DND-41 (cell line): ENCODE measurements around the gene RUNX3.

Experiments
- ATAC-seq: fragments of 200-7000 bp; cut with Tn5 transposase; 3 replicates; pipeline ENCODE4 v1.9.1; 2021; ENCODE audit warnings: low read depth; ENCODE audit not compliant: insufficient read depth
- DNase-seq: peaks from one replicate; pipeline ENCODE4 v3.0.0-alpha.2; 2020
- H2AFZ ChIP-seq: 2 replicates; pipeline ENCODE4 v1.6.0; 2012; ENCODE audit warnings: low read depth, low read length
- H3K27ac ChIP-seq: 2 replicates; pipeline ENCODE4 v1.5.1; 2012; ENCODE audit warnings: low read length, inconsistent platforms
- H3K27me3 ChIP-seq: fragments of 200-600 bp; sonication (generic); 2 replicates; pipeline ENCODE4 v1.6.0; 2012; ENCODE audit warnings: low read length, mild to moderate bottlenecking, inconsistent platforms; ENCODE audit not compliant: insufficient read depth, poor library complexity
- H3K36me3 ChIP-seq: 2 replicates; pipeline ENCODE4 v1.5.1; 2012; ENCODE audit warnings: low read length, inconsistent platforms; ENCODE audit not compliant: insufficient read depth
- H3K4me1 ChIP-seq: 2 replicates; pipeline ENCODE4 v1.5.1; 2012; ENCODE audit warnings: mild to moderate bottlenecking, low read length; ENCODE audit not compliant: insufficient read depth
- H3K4me2 ChIP-seq: 2 replicates; pipeline ENCODE4 v1.6.0; 2012; ENCODE audit warnings: mild to moderate bottlenecking, moderate library complexity, low read length, inconsistent platforms; ENCODE audit not compliant: insufficient read depth
- H3K4me3 ChIP-seq, 2 experiments: fragments of 200-600 bp in 1 of 2; shearing (Covaris generic) in 1 of 2; 2 replicates each; pipeline ENCODE4 v1.5.1; 2012 to 2016; ENCODE audit warnings: inconsistent platforms in 2 of 2, low read length in 2 of 2, mild to moderate bottlenecking in 2 of 2, low read depth in 1 of 2, moderate library complexity in 1 of 2
- H3K79me2 ChIP-seq: 2 replicates; pipeline ENCODE4 v1.6.0; 2012; ENCODE audit warnings: low read length, inconsistent platforms; ENCODE audit not compliant: insufficient read depth
- H3K9ac ChIP-seq: 2 replicates; pipeline ENCODE4 v1.6.0; 2012; ENCODE audit warnings: low read depth, mild to moderate bottlenecking, inconsistent platforms, low read length, moderate library complexity
- H3K9me3 ChIP-seq: 2 replicates; pipeline ENCODE4 v1.5.1; 2012; ENCODE audit warnings: low read length, moderate library complexity, mild to moderate bottlenecking, inconsistent platforms; ENCODE audit not compliant: insufficient read depth, severe bottlenecking
- H4K20me1 ChIP-seq: 2 replicates; pipeline ENCODE4 v1.6.0; 2012; ENCODE audit warnings: low read length; ENCODE audit not compliant: insufficient read depth
- EZH2 ChIP-seq: IDR thresholded peaks from 3 replicates; pipeline ENCODE4 v1.6.1; 2012; ENCODE audit warnings: borderline replicate concordance, low read depth, mild to moderate bottlenecking, moderate library complexity, low read length, inconsistent platforms; ENCODE audit not compliant: severe bottlenecking
- TF ChIP-seq, protein P1 (sequence below): IDR thresholded peaks from 2 replicates; pipeline ENCODE4 v1.5.1; 2012; ENCODE audit warnings: borderline replicate concordance, low read length, moderate library complexity, mild to moderate bottlenecking; ENCODE audit not compliant: poor library complexity, severe bottlenecking; ENCODE audit errors: extremely low read depth

Gene RUNX3

DNA sequence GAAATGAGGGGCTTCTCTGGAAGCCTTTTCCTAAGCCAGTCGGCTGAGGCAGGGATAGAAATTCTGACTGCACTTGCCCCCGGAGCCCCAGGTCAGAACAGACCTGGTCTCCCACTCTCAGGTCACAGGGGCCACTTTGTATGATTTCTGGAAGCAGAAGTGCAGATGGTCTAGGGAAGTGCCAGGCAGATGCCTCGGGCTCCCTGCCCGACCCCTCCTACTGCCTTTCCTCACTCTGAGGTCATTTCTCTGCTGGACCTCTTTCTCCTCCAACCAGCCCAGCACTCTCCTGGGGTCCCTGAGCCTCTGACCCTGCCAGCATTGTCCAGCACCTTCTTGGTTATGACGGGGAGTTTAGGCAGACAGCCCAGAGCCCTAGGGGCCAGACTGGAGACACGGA is 8.7 kb downstream of the RUNX3 start:
- Histone ChIP-seq H3K27ac (no peak overlapping the region), H2AFZ (no peak overlapping the region), H3K4me3 (no peak overlapping the region), H3K4me1 (peaks cover 7% of the 10 kb centered on the region), H3K79me2 (peaks cover 7% of the 10 kb centered on the region), H4K20me1 (peaks cover 29% of the 10 kb centered on the region), H3K9me3 (no peaks in the 10 kb centered on the region), H3K9ac (no peak overlapping the region), H3K27me3 (no peaks in the 10 kb centered on the region), H3K4me2 (no peak overlapping the region), H3K36me3 (peaks cover 31% of the 10 kb centered on the region)
- TF ChIP-seq EZH2, result no peak
- TF ChIP-seq, protein P1, sequence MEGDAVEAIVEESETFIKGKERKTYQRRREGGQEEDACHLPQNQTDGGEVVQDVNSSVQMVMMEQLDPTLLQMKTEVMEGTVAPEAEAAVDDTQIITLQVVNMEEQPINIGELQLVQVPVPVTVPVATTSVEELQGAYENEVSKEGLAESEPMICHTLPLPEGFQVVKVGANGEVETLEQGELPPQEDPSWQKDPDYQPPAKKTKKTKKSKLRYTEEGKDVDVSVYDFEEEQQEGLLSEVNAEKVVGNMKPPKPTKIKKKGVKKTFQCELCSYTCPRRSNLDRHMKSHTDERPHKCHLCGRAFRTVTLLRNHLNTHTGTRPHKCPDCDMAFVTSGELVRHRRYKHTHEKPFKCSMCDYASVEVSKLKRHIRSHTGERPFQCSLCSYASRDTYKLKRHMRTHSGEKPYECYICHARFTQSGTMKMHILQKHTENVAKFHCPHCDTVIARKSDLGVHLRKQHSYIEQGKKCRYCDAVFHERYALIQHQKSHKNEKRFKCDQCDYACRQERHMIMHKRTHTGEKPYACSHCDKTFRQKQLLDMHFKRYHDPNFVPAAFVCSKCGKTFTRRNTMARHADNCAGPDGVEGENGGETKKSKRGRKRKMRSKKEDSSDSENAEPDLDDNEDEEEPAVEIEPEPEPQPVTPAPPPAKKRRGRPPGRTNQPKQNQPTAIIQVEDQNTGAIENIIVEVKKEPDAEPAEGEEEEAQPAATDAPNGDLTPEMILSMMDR, result no peak
- DNase-seq, result no peak
- no peak for ATAC-seq

DNA sequence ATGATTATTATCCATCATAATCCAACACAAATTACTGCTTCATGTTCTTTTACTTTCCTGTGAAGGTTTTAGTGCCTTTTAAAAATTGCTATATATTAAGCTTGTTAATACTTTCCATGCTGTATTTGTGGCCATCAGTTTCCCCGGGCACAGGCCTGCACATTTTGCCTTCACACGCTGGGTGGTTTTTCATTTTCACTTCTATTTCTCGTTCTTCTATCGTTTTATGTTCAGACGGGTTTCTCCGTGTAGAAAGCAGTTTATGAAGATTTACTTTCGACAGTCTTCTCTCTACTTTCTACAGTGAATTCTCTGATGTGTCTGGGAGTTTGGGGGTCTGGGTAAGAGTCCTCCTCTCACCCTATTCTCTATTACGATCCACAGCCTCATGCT is 9.5 kb downstream of the RUNX3 start:
- Histone ChIP-seq H3K36me3 (peaks cover 23% of the 10 kb centered on the region), H3K9ac (no peak overlapping the region)

DNA sequence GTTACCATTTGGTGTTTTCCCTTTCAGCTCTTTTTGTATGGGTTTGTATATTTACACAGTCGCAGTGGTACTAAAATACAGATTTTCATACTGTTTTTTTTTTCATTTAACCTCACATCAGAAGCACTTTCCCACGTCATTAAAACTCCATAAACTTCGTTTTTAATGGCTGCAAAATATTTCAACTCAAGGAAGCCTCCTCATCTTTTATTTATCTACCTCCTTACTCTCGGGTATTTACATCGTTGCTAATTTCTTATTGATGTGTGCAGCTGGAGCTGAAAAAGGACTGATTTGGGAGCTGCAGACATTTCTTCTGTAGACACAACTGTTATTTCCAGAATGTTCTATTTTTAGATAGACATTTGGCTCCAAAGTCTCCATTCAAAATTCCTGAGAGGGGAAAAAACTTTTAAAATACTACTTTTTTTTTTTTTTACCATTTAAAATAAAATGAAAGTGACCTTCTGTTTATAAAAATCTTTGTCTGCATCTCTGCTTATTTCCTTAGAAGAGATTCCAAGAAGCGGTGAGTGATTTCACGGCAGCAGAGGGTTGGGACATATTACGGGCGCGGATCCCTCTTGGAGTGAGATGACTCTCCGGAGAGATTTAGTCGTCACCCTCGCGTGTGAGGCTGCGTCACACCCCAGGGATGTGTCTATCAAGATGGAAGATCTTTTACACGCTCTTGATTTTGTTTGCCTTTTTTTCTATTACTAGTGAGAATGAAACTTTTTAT is 10.1 kb downstream of the RUNX3 start:
- no peak for TF ChIP-seq EZH2
- TF ChIP-seq, protein P1, result no peak
- Histone ChIP-seq H3K27me3 (no peaks in the 10 kb centered on the region), H3K4me1 (peaks cover under 1% of the 10 kb centered on the region; the same call in 1 of the 2 replicates), H3K36me3 (peaks cover 19% of the 10 kb centered on the region; the same call in 1 of the 2 replicates), H3K27ac (no peak overlapping the region), H3K79me2 (peaks cover 3% of the 10 kb centered on the region), H3K9me3 (no peaks in the 10 kb centered on the region), H4K20me1 (peaks cover 22% of the 10 kb centered on the region), H3K4me3 (no peak overlapping the region), H3K4me2 (no peak overlapping the region), H3K9ac (no peak overlapping the region), H2AFZ (no peak overlapping the region)
- DNase-seq, result no peak
- no peak for ATAC-seq

More for the DNA sequence above, 9.5 kb downstream of the RUNX3 start:
- H3K79me2 ChIP-seq, result peaks cover 6% of the 10 kb centered on the region
- H3K4me2 ChIP-seq, result no peak overlapping the region
- no peak overlapping the region for H2AFZ ChIP-seq
- DNase-seq, result no peak
- H3K9me3 ChIP-seq, result no peaks in the 10 kb centered on the region
- no peak for TF ChIP-seq EZH2
- TF ChIP-seq, protein P1, result no peak
- H3K27me3 ChIP-seq, result no peaks in the 10 kb centered on the region
- no peak for ATAC-seq
- no peak overlapping the region for H3K4me3 ChIP-seq
- peaks cover 28% of the 10 kb centered on the region for H4K20me1 ChIP-seq
- H3K4me1 ChIP-seq, result peaks cover 6% of the 10 kb centered on the region
- no peak overlapping the region for H3K27ac ChIP-seq
